ENCODE data around the gene PCDH9.

PCDH9 gene

GRCh38 chr13:67033170-67033569 lies 197.0 kb downstream of the PCDH9 start:
- no peak for DNase-seq (ENCODE audit: extremely low read depth, insufficient read length)
- no peak for TF ChIP-seq CTCF (IDR thresholded peaks at IDR 0.05; ENCODE audit: insufficient read depth, low read length, poor library complexity, severe bottlenecking)
- H3K36me3 ChIP-seq (ENCODE audit: control insufficient read depth, insufficient read depth, low read length), result no peaks in the 10 kb centered on the region
- H3K4me3 ChIP-seq (replicated peaks; ENCODE audit: low read depth, low read length), result no peak overlapping the region
- no peaks in the 10 kb centered on the region for H3K27me3 ChIP-seq (replicated peaks; ENCODE audit: control insufficient read depth, insufficient read depth, low read length)

GRCh38 chr13:67023130-67023876 lies 206.8 kb downstream of the PCDH9 start:
- no peak for DNase-seq (ENCODE audit: extremely low read depth, insufficient read length)
- Histone ChIP-seq H3K27me3 (replicated peaks; ENCODE audit: control insufficient read depth, insufficient read depth, low read length) (no peaks in the 10 kb centered on the region), H3K4me3 (replicated peaks; ENCODE audit: low read depth, low read length) (no peak overlapping the region), H3K36me3 (ENCODE audit: control insufficient read depth, insufficient read depth, low read length) (no peaks in the 10 kb centered on the region)
- no peak for TF ChIP-seq CTCF (IDR thresholded peaks at IDR 0.05; ENCODE audit: insufficient read depth, low read length, poor library complexity, severe bottlenecking)

- DNase-seq (ENCODE audit: extremely low read depth, insufficient read length), result no peak
- TF ChIP-seq CTCF (IDR thresholded peaks at IDR 0.05; ENCODE audit: insufficient read depth, low read length, poor library complexity, severe bottlenecking), result no peak
- H3K27me3 ChIP-seq (replicated peaks; ENCODE audit: control insufficient read depth, insufficient read depth, low read length), result no peaks in the 10 kb centered on the region
- H3K36me3 ChIP-seq (ENCODE audit: control insufficient read depth, insufficient read depth, low read length), result no peaks in the 10 kb centered on the region
- H3K4me3 ChIP-seq (replicated peaks; ENCODE audit: low read depth, low read length), result no peak overlapping the region
These were observed 211.4 kb downstream of the PCDH9 start for GRCh38 chr13:67018775-67019174.

- no peak for TF ChIP-seq CTCF (IDR thresholded peaks at IDR 0.05; ENCODE audit: insufficient read depth, low read length, poor library complexity, severe bottlenecking)
- no peak for DNase-seq (ENCODE audit: extremely low read depth, insufficient read length)
- H3K27me3 ChIP-seq (replicated peaks; ENCODE audit: control insufficient read depth, insufficient read depth, low read length), result no peaks in the 10 kb centered on the region
- H3K4me3 ChIP-seq (replicated peaks; ENCODE audit: low read depth, low read length), result no peak overlapping the region
- no peaks in the 10 kb centered on the region for H3K36me3 ChIP-seq (ENCODE audit: control insufficient read depth, insufficient read depth, low read length)
These were observed 212.9 kb downstream of the PCDH9 start for GRCh38 chr13:67017276-67017675.

- Histone ChIP-seq H3K36me3 (ENCODE audit: control insufficient read depth, insufficient read depth, low read length) (no peaks in the 10 kb centered on the region), H3K4me3 (replicated peaks; ENCODE audit: low read depth, low read length) (no peak overlapping the region), H3K27me3 (replicated peaks; ENCODE audit: control insufficient read depth, insufficient read depth, low read length) (no peaks in the 10 kb centered on the region)
- DNase-seq (ENCODE audit: extremely low read depth, insufficient read length), result no peak
- no peak for TF ChIP-seq CTCF (IDR thresholded peaks at IDR 0.05; ENCODE audit: insufficient read depth, low read length, poor library complexity, severe bottlenecking)
These were observed 214.0 kb downstream of the PCDH9 start for GRCh38 chr13:67015976-67016600.
